Activated CD4-positive, CD25-positive, alpha-beta regulatory T cell treated with anti-CD3 and anti-CD28 coated beads, Interleukin-2, amount 50 U/mL, for 24 hours (primary cell): ENCODE data around the gene GNPTG.

Experiments used
- ATAC-seq, 2 donors: fragments of 150-1000 bp; cut with Tn5 transposase; one replicate each; pipeline ENCODE4 v1.10.0; 2021; ENCODE audit warnings: mild to moderate bottlenecking in 1 of 2, moderate library complexity in 1 of 2

The GNPTG gene

DNA sequence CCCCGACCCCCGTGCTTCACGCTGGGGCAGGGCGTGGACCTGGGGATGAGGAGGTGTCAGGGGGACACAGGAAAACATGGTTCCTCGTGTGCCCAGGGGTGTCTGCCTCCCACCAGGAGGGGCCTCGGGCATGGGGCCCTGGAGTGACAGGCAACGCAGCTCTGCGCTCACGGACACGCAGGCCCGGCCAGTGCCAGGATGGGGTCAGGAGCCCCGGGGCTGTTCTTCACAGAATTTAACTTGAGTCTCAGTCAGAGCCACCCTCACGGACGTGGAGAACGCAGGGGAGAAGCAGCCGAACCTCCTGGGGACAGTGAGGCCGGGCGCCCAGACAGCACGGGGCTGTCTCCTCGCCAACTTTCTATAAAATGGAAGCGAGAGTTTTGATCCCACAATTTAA is 46.0 kb downstream of the GNPTG start:
- ATAC-seq, result no peak

DNA sequence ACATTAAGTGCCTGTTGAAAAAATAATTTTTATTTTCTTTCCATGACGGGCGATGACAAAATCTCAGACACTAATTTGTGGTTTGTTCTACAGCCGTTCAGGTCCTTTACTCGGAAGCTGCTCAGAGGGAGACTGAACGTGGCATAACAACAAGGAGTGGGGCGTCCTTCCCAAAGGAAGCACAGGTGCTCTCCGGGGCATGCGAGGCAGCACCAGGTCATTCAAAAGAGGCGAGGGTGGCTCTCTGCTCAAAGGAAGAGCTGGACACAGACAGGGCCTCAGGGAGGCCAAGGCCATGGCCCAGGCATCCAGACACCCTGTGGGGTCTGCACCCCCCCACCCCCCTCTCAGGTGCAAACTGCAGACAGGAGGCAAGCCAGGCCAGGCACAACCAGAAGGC is 46.6 kb downstream of the GNPTG start:
- ATAC-seq, result no peak

DNA sequence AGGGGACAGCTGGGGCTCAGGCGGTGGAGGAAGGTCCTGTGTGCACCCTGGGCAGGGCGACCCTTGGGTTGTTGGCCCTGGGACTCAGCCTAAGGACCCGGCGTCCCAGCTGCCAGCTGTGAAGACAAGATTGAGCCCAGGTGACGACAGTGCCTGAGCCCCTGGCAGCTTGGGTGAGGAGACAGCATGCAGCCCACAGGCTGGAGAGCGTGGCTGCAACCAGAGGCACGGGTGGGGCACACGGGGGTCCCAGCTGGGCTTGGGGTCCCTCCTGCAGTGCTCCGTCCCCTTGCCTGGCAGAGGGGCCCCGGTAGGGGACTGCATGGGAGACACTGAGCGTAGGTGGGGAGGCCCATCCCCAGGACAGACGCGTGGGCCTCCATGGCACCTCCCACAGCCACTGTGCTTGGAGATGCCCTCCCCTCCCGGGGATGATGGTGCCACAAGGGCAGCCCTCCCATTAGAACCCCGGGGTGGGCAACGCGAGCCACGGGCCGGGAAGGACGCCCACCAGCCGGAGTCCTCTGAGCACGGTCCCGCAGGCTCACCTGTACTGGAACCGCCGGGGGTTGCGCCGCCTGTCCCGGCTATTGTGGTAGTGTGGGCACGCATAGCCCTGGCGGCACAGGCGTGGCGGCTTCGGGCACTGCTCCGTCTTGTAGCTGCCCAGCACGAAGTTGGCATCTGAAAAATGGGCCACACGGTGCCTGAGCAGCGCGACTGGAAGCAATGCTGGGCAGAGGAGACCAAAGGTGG is 47.3 kb downstream of the GNPTG start:
- no peak for ATAC-seq

DNA sequence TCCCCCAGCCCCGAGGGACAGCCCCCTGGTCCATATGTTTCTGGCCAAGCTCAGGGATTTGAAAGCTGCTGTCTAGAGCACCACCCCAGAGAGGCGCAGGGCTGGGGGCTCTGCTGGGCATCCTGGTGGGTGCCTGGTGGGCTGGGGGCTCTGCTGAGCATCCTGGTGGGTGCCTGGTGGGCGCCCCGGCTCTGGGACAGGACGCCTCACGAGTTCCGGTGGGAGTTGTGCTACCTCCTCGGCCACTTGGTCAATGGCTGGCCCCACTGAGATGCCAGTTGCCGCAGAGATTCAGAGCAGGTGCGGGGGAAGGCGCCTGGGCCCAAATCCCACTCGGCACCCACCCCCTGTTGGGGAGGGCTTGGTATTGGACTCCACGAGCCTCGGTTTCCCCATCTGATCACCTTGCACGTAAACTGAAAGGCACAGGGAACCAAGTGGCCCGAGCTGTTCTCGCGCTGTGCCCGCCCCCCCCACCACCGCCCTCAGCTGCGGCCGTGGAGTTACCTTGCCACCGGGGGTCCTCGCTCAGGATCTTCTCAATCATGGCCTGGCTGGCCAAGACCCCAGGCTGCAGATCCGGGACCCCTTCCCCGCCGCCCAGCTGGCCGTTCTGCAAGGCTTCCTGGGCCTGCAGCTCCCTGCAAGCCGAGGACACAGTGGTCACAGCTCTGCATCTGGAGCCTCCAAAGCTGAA is 49.5 kb downstream of the GNPTG start:
- no peak for ATAC-seq

GRCh38 chr16:1401758-1402154 is 50.0 kb downstream of the GNPTG start:
- ATAC-seq, result no peak

GRCh38 chr16:1403036-1403435 is 51.3 kb downstream of the GNPTG start:
- no peak for ATAC-seq

GRCh38 chr16:1403733-1404132 is 52.0 kb downstream of the GNPTG start:
- ATAC-seq, result no peak

GRCh38 chr16:1407753-1408152 is 56.0 kb downstream of the GNPTG start:
- ATAC-seq, result no peak

DNA sequence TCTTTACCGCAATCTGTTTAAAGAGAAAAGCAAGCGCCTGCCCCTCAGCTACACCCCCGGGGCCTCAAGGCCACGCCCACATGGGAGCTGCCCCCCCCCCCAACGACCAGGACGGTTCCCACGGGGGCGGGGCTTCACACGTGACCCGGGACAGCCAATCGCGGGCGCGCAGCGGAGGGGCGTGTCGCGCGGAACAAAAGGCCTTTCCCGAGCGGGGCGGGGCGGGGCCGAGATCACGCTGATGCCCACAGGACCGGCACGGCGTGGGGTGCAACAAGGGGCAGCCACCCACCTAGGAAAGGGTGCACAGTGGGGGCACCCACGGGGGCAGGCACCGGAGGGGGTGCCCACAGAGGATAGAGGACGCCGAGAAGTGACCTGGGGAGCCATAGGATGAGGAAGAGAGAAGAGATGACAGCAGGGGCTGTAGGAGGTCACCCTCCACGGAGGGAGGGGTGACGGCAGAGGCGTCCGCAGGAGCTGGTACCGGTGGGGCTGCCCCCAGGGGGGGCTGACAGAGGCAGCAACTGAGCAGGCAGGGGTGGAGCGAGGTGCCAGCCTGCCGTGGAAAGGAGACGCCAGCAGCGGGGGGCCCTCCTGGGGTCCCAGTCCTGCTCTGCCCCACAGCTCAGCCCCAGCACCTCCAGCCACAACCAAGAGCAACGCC is 56.6 kb downstream of the GNPTG start:
- ATAC-seq, result peak; percentile 94 to 97

- no peak for ATAC-seq
Observed at GRCh38 chr16:1412847-1413246, 61.1 kb downstream of the GNPTG start.
